Endodermal cell (in vitro differentiated cells): ENCODE results near the gene PPP1CB. TPM values are rescaled to one million over a fixed set of nuclear protein-coding genes. Genes with fewer than 3 reads are reported as not detected.

Source experiments
- DNase-seq: peaks from one replicate; pipeline ENCODE4 v3.0.0-alpha.2; 2017
- H3K27ac ChIP-seq: 2 replicates; pipeline ENCODE4 v1.5.1; 2013; ENCODE audit warnings: mild to moderate bottlenecking, low read depth, low read length, moderate library complexity
- H3K27me3 ChIP-seq: 2 replicates; pipeline ENCODE4 v1.6.1; 2013; ENCODE audit warnings: mild to moderate bottlenecking, low read length, moderate library complexity; ENCODE audit not compliant: insufficient read depth, control insufficient read depth, poor library complexity, severe bottlenecking
- H3K36me3 ChIP-seq: 2 replicates; pipeline ENCODE4 v1.7.0; 2013; ENCODE audit warnings: mild to moderate bottlenecking, low read length, moderate library complexity; ENCODE audit not compliant: control insufficient read depth, insufficient read depth
- H3K4me1 ChIP-seq: one replicate; pipeline ENCODE4 v1.7.0; 2013; ENCODE audit warnings: low read length; ENCODE audit not compliant: control insufficient read depth, insufficient read depth
- H3K4me3 ChIP-seq: 2 replicates; pipeline ENCODE4 v1.5.1; 2013; ENCODE audit warnings: mild to moderate bottlenecking, low read length, moderate library complexity
- H3K9ac ChIP-seq: 2 replicates; pipeline ENCODE4 v1.6.1; 2013; ENCODE audit warnings: mild to moderate bottlenecking, low read length, moderate library complexity; ENCODE audit not compliant: poor library complexity, severe bottlenecking; ENCODE audit errors: extremely low read depth
- H3K9me3 ChIP-seq: 2 replicates; pipeline ENCODE4 v1.6.1; 2013; ENCODE audit warnings: mild to moderate bottlenecking, low read length, moderate library complexity; ENCODE audit not compliant: control insufficient read depth
- H3K27ac Mint-ChIP-seq: 2 replicates; pipeline ENCODE4 v1.8.0; 2020; ENCODE audit warnings: mixed read lengths
- H3K27me3 Mint-ChIP-seq: 2 replicates; pipeline ENCODE4 v1.8.0; 2021; ENCODE audit warnings: mild to moderate bottlenecking, mixed read lengths; ENCODE audit not compliant: insufficient read depth
- H3K36me3 Mint-ChIP-seq: 2 replicates; pipeline ENCODE4 v1.8.0; 2020; ENCODE audit warnings: low read depth, mixed read lengths
- H3K4me1 Mint-ChIP-seq: 2 replicates; pipeline ENCODE4 v1.8.0; 2020; ENCODE audit warnings: mixed read lengths
- H3K4me3 Mint-ChIP-seq: 2 replicates; pipeline ENCODE4 v1.8.0; 2020; ENCODE audit warnings: mild to moderate bottlenecking, moderate library complexity, mixed read lengths
- H3K9me3 Mint-ChIP-seq: 2 replicates; pipeline ENCODE4 v1.8.0; 2020; ENCODE audit warnings: mild to moderate bottlenecking, mixed read lengths
- WGBS, 2 experiments: methylation state at CpG; one replicate each; pipeline versions ENCODE4 v1.1.5 to v1.1.7; 2013; ENCODE audit warnings: missing lambda C conversion rate in 2 of 2, mixed read lengths in 1 of 2; ENCODE audit not compliant: insufficient coverage in 1 of 2, insufficient read length in 1 of 2; 5-methylcytosine and 5-hydroxymethylcytosine counted together
- total RNA-seq, 2 donors: library from RNA; stranded (reverse); fragmentation: NEBNext Ultra II Directional in 1 of 2; extraction: Animal tissue kit (Norgen Biotek cat#: 25700) in 1 of 2; gene quantifications; 2 replicates in 1 of 2; 3 replicates in 1 of 2; pipeline ENCODE4 v1.2.1, GENCODE V29; 2021
- TF ChIP-seq, protein P1 (sequence below): fragments of 200-600 bp; sonication (generic); conservative IDR thresholded peaks from 2 replicates; pipeline ENCODE4 v1.5.0; 2021; ENCODE audit warnings: antibody characterized with exemption, mild to moderate bottlenecking

Gene PPP1CB
- total RNA-seq, 2 donors from 2014 or later, result 175 to 201 TPM

GRCh38 chr2:28745876-28746275 is 5.8 kb upstream of the PPP1CB start:
- Histone ChIP-seq H3K9ac (no peak overlapping the region), H3K27ac (no peak overlapping the region), H3K4me1 (peaks cover 13% of the 10 kb centered on the region), H3K36me3 (no peaks in the 10 kb centered on the region), H3K27me3 (no peaks in the 10 kb centered on the region), H3K4me3 (no peak overlapping the region), H3K9me3 (no peaks in the 10 kb centered on the region)
- H3K36me3 Mint-ChIP-seq, result peaks cover 12% of the 10 kb centered on the region
- TF ChIP-seq, protein P1, sequence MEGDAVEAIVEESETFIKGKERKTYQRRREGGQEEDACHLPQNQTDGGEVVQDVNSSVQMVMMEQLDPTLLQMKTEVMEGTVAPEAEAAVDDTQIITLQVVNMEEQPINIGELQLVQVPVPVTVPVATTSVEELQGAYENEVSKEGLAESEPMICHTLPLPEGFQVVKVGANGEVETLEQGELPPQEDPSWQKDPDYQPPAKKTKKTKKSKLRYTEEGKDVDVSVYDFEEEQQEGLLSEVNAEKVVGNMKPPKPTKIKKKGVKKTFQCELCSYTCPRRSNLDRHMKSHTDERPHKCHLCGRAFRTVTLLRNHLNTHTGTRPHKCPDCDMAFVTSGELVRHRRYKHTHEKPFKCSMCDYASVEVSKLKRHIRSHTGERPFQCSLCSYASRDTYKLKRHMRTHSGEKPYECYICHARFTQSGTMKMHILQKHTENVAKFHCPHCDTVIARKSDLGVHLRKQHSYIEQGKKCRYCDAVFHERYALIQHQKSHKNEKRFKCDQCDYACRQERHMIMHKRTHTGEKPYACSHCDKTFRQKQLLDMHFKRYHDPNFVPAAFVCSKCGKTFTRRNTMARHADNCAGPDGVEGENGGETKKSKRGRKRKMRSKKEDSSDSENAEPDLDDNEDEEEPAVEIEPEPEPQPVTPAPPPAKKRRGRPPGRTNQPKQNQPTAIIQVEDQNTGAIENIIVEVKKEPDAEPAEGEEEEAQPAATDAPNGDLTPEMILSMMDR, result no peak
- DNase-seq, result no peak
- 98 to 100% methylated on average over 2 to 4 of the region's 4 CpGs for WGBS, 2 experiments
- no peak overlapping the region for H3K4me3 Mint-ChIP-seq
- H3K4me1 Mint-ChIP-seq, result peaks cover 17% of the 10 kb centered on the region
- no peak overlapping the region for H3K27ac Mint-ChIP-seq
- no peaks in the 10 kb centered on the region for H3K27me3 Mint-ChIP-seq
- H3K9me3 Mint-ChIP-seq, result peaks cover 9% of the 10 kb centered on the region

DNA sequence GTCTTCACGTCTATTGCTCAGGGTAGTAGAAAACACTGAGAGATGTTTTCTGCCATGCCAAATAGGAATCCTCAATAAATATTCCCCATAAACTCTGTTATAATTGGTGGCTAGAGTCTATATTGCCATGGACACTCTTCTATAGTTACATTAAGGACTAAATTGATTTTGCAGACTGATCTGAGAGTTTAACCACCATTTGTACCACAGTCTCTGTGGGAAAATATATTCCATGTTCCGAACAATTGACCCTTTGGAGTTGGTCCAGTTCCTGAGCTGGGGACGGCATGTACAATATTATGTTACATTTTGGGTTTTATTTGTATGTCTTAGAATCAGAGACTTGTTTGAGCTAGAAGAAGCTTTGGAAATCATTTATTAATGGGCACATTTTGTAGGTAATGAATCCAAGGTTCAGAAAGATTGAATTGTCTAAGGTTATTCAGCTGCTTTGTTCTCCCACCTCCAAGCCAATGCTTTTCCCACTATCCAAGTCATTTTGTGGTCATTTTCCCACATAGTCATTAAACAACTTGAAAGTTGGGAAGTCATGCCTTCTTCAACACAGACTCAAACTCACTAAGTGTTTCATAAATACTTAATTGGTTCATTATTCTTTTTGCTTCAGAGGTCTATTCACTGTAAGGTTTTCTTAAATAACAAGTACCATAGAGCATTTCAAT is 5.1 kb upstream of the PPP1CB start:
- Mint-ChIP-seq H3K27me3 (no peaks in the 10 kb centered on the region), H3K36me3 (peaks cover 12% of the 10 kb centered on the region), H3K27ac (no peak overlapping the region), H3K4me1 (peaks cover 18% of the 10 kb centered on the region), H3K9me3 (peaks cover 9% of the 10 kb centered on the region), H3K4me3 (no peak overlapping the region)
- Histone ChIP-seq H3K9ac (no peak overlapping the region), H3K4me3 (no peak overlapping the region), H3K9me3 (no peaks in the 10 kb centered on the region), H3K36me3 (no peaks in the 10 kb centered on the region), H3K27me3 (no peaks in the 10 kb centered on the region), H3K27ac (no peak overlapping the region), H3K4me1 (peaks cover 13% of the 10 kb centered on the region)
- WGBS, 2 experiments, result 88 to 100% methylated on average over 2 to 3 of the region's 3 CpGs
- no peak for DNase-seq
- TF ChIP-seq, protein P1, result no peak

GRCh38 chr2:28747714-28748113 is 3.9 kb upstream of the PPP1CB start:
- peaks cover 9% of the 10 kb centered on the region for H3K9me3 Mint-ChIP-seq
- no peak overlapping the region for H3K4me3 Mint-ChIP-seq
- no peak overlapping the region for H3K27ac ChIP-seq
- no peaks in the 10 kb centered on the region for H3K9me3 ChIP-seq
- H3K4me1 ChIP-seq, result peaks cover 13% of the 10 kb centered on the region
- H3K27ac Mint-ChIP-seq, result no peak overlapping the region
- H3K36me3 Mint-ChIP-seq, result peaks cover 12% of the 10 kb centered on the region
- no peaks in the 10 kb centered on the region for H3K27me3 Mint-ChIP-seq
- H3K4me3 ChIP-seq, result no peak overlapping the region
- H3K36me3 ChIP-seq, result no peaks in the 10 kb centered on the region
- 100% methylated on average over 1 of the region's 1 CpG; no CpG with 5 or more reads in 1 of the 2 experiments for WGBS, 2 experiments
- H3K27me3 ChIP-seq, result no peaks in the 10 kb centered on the region
- DNase-seq, result no peak
- peaks cover 18% of the 10 kb centered on the region for H3K4me1 Mint-ChIP-seq
- no peak overlapping the region for H3K9ac ChIP-seq
- TF ChIP-seq, protein P1, result no peak
